A204.1 (cell line): ENCODE results near the gene RDH13.
"Not testable (repeated sequence)": the region's sequence is repeated elsewhere in the genome, so short reads cannot be mapped to it uniquely, and the experiment has no call there.

Source experiments
- FAIRE-seq: peaks from 2 replicates; lab custom pipeline; 2012; peaks lifted over from hg19 to GRCh38; lab: Jason Lieb, UNC

Gene RDH13

GRCh38 chr19:55075371-55075998 is 12.5 kb upstream of the RDH13 start, which contains the start of gene EPS8L1:
Gene EPS8L1, plus strand, starts transcription at chr19:55075869. Its CDS starts 576 bp downstream, at chr19:55076445.
- no peak for FAIRE-seq

- no peak for FAIRE-seq
Observed at GRCh38 chr19:55071913-55072312, 9.0 kb upstream of the RDH13 start.

- no peak for FAIRE-seq
Observed at GRCh38 chr19:55071129-55071502, 8.2 kb upstream of the RDH13 start.

GRCh38 chr19:55070466-55071128 is 7.6 kb upstream of the RDH13 start:
- no peak for FAIRE-seq

- FAIRE-seq, result no peak
Observed at GRCh38 chr19:55069865-55070197, 6.9 kb upstream of the RDH13 start.

GRCh38 chr19:55068950-55069864 is 6.3 kb upstream of the RDH13 start:
- FAIRE-seq, result no peak

- no peak for FAIRE-seq
Observed at GRCh38 chr19:55067869-55068268, 4.9 kb upstream of the RDH13 start.

GRCh38 chr19:55066107-55066709 is 3.3 kb upstream of the RDH13 start:
- FAIRE-seq, result no peak

- FAIRE-seq, result not testable (repeated sequence)
Observed at GRCh38 chr19:55065516-55065915, 2.6 kb upstream of the RDH13 start.

GRCh38 chr19:55063492-55063843 is 520 bp upstream of the RDH13 start:
- no peak for FAIRE-seq

GRCh38 chr19:55060287-55060686 is 2.7 kb downstream of the RDH13 start:
- FAIRE-seq, result not testable (repeated sequence)

GRCh38 chr19:55058781-55059610 is 4.0 kb downstream of the RDH13 start:
- FAIRE-seq, result no peak

GRCh38 chr19:55056827-55057226 is 6.1 kb downstream of the RDH13 start:
- no peak for FAIRE-seq

GRCh38 chr19:55053735-55054134 is 9.2 kb downstream of the RDH13 start:
- no peak for FAIRE-seq

- no peak for FAIRE-seq
Observed at GRCh38 chr19:55050749-55051532, 12.0 kb downstream of the RDH13 start.

- no peak for FAIRE-seq
Observed at GRCh38 chr19:55048446-55048845, 14.5 kb downstream of the RDH13 start.

- no peak for FAIRE-seq
Observed at GRCh38 chr19:55047951-55048350, 15.0 kb downstream of the RDH13 start.

- FAIRE-seq, result no peak
Observed at GRCh38 chr19:55046975-55047622, 15.8 kb downstream of the RDH13 start.

- no peak for FAIRE-seq
Observed at GRCh38 chr19:55044771-55045716, 17.9 kb downstream of the RDH13 start.
